CD4-positive, alpha-beta T cell treated with Interleukin-4 for 1 hour (primary cell): ENCODE data around the gene SOX5.

Experiments used
- DNase-seq, 2 donors: peaks; one replicate each; pipeline ENCODE4 v3.0.0-alpha.2; 2020 to 2022

SOX5 gene

GRCh38 chr12:23585156-23585781 is 364.2 kb downstream of the SOX5 start:
- DNase-seq, result no peak

- no peak for DNase-seq
These were observed 367.6 kb downstream of the SOX5 start for GRCh38 chr12:23581913-23582312.

- no peak for DNase-seq
These were observed 370.2 kb downstream of the SOX5 start for GRCh38 chr12:23579257-23579656.

- no peak for DNase-seq
These were observed 373.1 kb downstream of the SOX5 start for GRCh38 chr12:23576372-23576771.

GRCh38 chr12:23569356-23569755 is 380.1 kb downstream of the SOX5 start:
- DNase-seq, result no peak

- DNase-seq, result no peak
These were observed 383.3 kb downstream of the SOX5 start for GRCh38 chr12:23566133-23566532.

- DNase-seq, result no peak
These were observed 384.9 kb downstream of the SOX5 start for GRCh38 chr12:23564451-23565152.

- no peak for DNase-seq
These were observed 387.8 kb downstream of the SOX5 start for GRCh38 chr12:23561364-23562345.

GRCh38 chr12:23560611-23561010 is 388.9 kb downstream of the SOX5 start:
- no peak for DNase-seq

GRCh38 chr12:23559268-23559753 is 390.2 kb downstream of the SOX5 start:
- no peak for DNase-seq

GRCh38 chr12:23556661-23557060 is 392.8 kb downstream of the SOX5 start:
- DNase-seq, result no peak

- DNase-seq, result no peak
These were observed 393.7 kb downstream of the SOX5 start for GRCh38 chr12:23555825-23556207.

GRCh38 chr12:23555180-23555824 is 394.2 kb downstream of the SOX5 start:
- no peak for DNase-seq

- no peak for DNase-seq
These were observed 397.1 kb downstream of the SOX5 start for GRCh38 chr12:23552417-23552816.

GRCh38 chr12:23550753-23551152 is 398.7 kb downstream of the SOX5 start:
- no peak for DNase-seq

- DNase-seq, result no peak
These were observed 400.7 kb downstream of the SOX5 start for GRCh38 chr12:23548742-23549141.

- DNase-seq, result no peak
These were observed 402.7 kb downstream of the SOX5 start for GRCh38 chr12:23546756-23547155.

GRCh38 chr12:23543767-23544166 is 405.7 kb downstream of the SOX5 start:
- no peak for DNase-seq

- DNase-seq, result no peak
These were observed 407.3 kb downstream of the SOX5 start for GRCh38 chr12:23542187-23542586.

- no peak for DNase-seq
These were observed 408.9 kb downstream of the SOX5 start for GRCh38 chr12:23540572-23540971.

- peak in 1 of 2 donors; percentile 36 for DNase-seq
These were observed 413.2 kb downstream of the SOX5 start for GRCh38 chr12:23536293-23536692.

- no peak for DNase-seq
These were observed 414.0 kb downstream of the SOX5 start for GRCh38 chr12:23535441-23535840.

GRCh38 chr12:23534196-23534595 is 415.3 kb downstream of the SOX5 start:
- DNase-seq, result no peak
